SU-DHL-6 (cell line): Measurements from ENCODE around the gene ABLIM1.

Source experiments
- EZH2phosphoT487 ChIP-seq: fragments of 200-600 bp; sonication (generic), shearing (Covaris generic); conservative IDR thresholded peaks from 2 replicates; pipeline ENCODE4 v1.6.1; 2018; ENCODE audit warnings: mild to moderate bottlenecking, antibody characterized with exemption, low read length, moderate library complexity, mixed read lengths
- TF ChIP-seq, protein P1 (sequence below): fragments of 200-600 bp; sonication (generic); IDR thresholded peaks from one replicate; pipeline ENCODE4 v1.5.1; 2017; ENCODE audit warnings: antibody characterized with exemption, mild to moderate bottlenecking, low read length, moderate library complexity; ENCODE audit not compliant: insufficient read depth, poor library complexity, severe bottlenecking

DNA sequence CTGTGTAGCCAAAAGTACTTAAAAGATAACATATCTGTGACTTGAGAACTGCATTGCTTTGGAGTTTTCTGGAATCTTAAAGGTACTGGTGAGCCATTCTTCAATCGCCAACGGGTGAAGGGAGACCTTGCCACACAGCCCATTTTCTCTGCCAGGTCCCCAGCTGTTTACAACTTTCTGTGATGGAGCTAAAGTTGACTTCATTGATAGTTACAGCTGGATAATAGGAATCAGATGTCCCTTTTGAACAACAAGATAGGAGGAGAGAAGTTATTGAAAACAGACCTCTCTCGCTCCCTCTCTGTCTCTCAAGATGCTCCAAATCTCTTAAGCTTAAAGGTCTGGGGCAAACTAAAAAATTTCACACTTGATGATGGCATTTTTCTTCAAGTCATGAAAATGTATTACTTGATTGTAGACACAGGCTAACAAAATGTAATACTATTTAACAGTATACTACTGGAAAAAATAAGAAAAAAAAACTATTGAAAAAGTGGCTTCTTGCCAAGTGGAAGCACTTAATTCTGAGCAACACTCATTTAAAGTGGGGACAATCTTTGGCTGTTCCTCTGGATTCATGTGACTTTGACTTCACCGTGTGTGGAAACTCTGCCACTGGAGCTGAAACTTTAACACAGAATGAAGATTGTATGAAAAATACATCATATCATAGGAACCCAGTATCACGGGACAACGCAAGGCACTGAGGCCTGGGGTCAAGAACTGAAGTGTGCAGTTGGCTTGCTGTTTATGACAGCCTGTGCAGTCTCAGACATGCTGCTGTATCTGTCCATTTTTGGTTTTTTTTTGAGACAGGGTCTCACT lies 175.4 kb downstream of the ABLIM1 start:
- TF ChIP-seq, protein P1, sequence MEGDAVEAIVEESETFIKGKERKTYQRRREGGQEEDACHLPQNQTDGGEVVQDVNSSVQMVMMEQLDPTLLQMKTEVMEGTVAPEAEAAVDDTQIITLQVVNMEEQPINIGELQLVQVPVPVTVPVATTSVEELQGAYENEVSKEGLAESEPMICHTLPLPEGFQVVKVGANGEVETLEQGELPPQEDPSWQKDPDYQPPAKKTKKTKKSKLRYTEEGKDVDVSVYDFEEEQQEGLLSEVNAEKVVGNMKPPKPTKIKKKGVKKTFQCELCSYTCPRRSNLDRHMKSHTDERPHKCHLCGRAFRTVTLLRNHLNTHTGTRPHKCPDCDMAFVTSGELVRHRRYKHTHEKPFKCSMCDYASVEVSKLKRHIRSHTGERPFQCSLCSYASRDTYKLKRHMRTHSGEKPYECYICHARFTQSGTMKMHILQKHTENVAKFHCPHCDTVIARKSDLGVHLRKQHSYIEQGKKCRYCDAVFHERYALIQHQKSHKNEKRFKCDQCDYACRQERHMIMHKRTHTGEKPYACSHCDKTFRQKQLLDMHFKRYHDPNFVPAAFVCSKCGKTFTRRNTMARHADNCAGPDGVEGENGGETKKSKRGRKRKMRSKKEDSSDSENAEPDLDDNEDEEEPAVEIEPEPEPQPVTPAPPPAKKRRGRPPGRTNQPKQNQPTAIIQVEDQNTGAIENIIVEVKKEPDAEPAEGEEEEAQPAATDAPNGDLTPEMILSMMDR = no peak
- TF ChIP-seq EZH2phosphoT487 = no peak
